Pancreas (tissue), 10 donors: Measurements from ENCODE around the gene GRIN3A. TPM values are rescaled to one million over a fixed set of nuclear protein-coding genes. Genes with fewer than 3 reads are reported as not detected.

Experiments
- ATAC-seq, 4 donors: fragments of 200-7000 bp; cut with Tn5 transposase; one replicate each; pipeline versions ENCODE4 v1.8.0 to v1.9.1; 2020; ENCODE audit warnings: mild to moderate bottlenecking in 4 of 4, moderate library complexity in 4 of 4
- DNase-seq, 6 donors: peaks; one replicate each; pipeline ENCODE4 v3.0.0-alpha.2; 2020
- FAIRE-seq: peaks from 2 replicates; lab custom pipeline; 2012; peaks lifted over from hg19 to GRCh38; lab: Jason Lieb, UNC
- H3K27ac ChIP-seq, 4 donors: fragments of 200-600 bp; sonication (generic); 1 replicate in 3 of 4; 2 replicates in 1 of 4; pipeline versions ENCODE4 v1.5.0 to v1.8.0; 2020
- H3K27me3 ChIP-seq, 4 donors: fragments of 200-600 bp; one replicate each; pipeline ENCODE4 v1.8.0; 2021
- H3K36me3 ChIP-seq, 3 donors: fragments of 200-600 bp; sonication (generic) in 1 of 3; one replicate each; pipeline versions ENCODE4 v1.5.0 to v1.8.0; 2020 to 2021
- H3K4me1 ChIP-seq, 3 donors: fragments of 200-600 bp; one replicate each; pipeline ENCODE4 v1.8.0; 2021
- H3K4me3 ChIP-seq, 4 donors: fragments of 200-600 bp; sonication (generic) in 2 of 4; one replicate each; pipeline versions ENCODE4 v1.5.0 to v1.8.0; 2020 to 2021
- H3K9me3 ChIP-seq, 4 donors: fragments of 200-600 bp; one replicate each; pipeline ENCODE4 v1.8.0; 2021
- CTCF ChIP-seq, 4 donors: fragments of 200-600 bp; sonication (generic) in 3 of 4; IDR thresholded peaks; one replicate each; pipeline versions ENCODE4 v1.5.0 to v1.8.0; 2021; ENCODE audit warnings: antibody characterized with exemption in 4 of 4
- WGBS, 2 donors: extraction: QIAGEN DNeasy Blood & Tissue Kit; methylation state at CpG; one replicate each; pipeline ENCODE4 v1.1.7; 2013; 5-methylcytosine and 5-hydroxymethylcytosine counted together
- intact Hi-C, 3 donors: fragments of 100-400 bp; cut with DNase I; formaldehyde crosslinking; loops; one replicate each; pipeline versions ENCODE4 v1.11.1 to v1.14.2; 2022
- polyA plus RNA-seq, 2 donors: library from polyadenylated mRNA; stranded (reverse); fragments of 200-250 nt; gene quantifications; one replicate each; pipeline ENCODE4 v1.2.3, GENCODE V29; 2013
- total RNA-seq, 6 donors: library from RNA; stranded (reverse); fragmentation: NEBNext Ultra II Directional in 4 of 6; extraction: Animal tissue kit (Norgen Biotek cat#: 25700) in 4 of 6; gene quantifications; one replicate each; pipeline versions ENCODE4 v1.2.1 to v1.2.4, GENCODE V29; 2021 to 2023
- donor health status: healthy with polysubstance abuse.
- donor health status: DM: no; HTN: no; CAD: no; lungs with moderate emphysema.
- donor health status: DM: no; HTN: no; CAD: no.
- donor health status: control.
- donor health status: control.
- donor health status: Bipolar disorder and iron deficiency.
- donor health status: DM: yes; HTN: yes; CAD: no.
- donor health status: DM: no; HTN: no; CAD: no.
- donor health status: DM: no; HTN: no; CAD: no.
- donor health status: DM: yes; HTN: yes; CAD: no.

The GRIN3A gene
- total and polyA plus RNA-seq, 8 donors, result under 0.01 to 0.09 (median 0.05) TPM; not detected in 2

DNA sequence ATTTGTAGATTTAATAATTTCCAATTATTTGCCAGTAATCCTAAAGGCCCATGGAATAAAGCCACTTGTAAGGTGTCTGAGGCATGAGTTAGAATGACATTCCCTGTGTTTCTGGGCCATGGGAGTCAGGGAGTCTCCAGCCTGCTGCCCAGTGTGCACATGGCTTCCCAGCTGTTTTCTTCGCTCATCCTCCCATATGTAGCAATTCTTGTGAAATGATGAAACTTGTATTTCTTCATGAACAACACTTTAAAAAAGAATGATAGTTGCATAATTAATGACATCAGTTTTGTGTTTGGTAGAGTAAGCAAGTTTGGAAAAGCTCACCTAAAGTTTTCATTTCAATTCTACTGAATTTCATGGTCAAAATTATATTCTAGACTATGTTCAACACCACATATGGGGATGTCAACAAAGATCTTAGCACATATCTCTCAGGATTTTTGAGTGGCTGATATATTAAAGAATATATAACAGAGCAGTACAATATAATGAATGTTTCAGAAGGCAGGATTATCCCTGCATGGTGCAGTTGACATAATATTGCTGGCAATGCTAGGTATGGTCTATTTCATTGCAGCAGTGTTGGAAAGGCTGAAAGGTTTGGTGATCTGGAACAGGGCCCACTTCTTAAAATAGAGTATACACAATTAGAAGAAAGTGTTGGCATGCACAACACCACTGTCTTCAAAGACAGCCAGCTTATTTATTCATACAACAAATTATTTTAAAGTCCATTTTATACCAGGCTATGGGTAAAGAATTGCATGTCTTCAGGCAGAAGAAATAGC is 44.7 kb downstream of the GRIN3A start:
- no peak for DNase-seq
- intact Hi-C loops, result no loop called here
- Histone ChIP-seq H3K36me3 (no peaks in the 10 kb centered on the region), H3K27ac (no peak overlapping the region), H3K4me1 (no peaks in the 10 kb centered on the region), H3K4me3 (no peak overlapping the region), H3K9me3 (no peaks in the 10 kb centered on the region), H3K27me3 (no peaks in the 10 kb centered on the region)
- no peak for ATAC-seq
- FAIRE-seq, result no peak
- no peak for TF ChIP-seq CTCF (IDR thresholded peaks at IDR 0.05)
- WGBS, 2 donors, result 45 to 91% methylated on average over 1 of the region's 1 CpG

DNA sequence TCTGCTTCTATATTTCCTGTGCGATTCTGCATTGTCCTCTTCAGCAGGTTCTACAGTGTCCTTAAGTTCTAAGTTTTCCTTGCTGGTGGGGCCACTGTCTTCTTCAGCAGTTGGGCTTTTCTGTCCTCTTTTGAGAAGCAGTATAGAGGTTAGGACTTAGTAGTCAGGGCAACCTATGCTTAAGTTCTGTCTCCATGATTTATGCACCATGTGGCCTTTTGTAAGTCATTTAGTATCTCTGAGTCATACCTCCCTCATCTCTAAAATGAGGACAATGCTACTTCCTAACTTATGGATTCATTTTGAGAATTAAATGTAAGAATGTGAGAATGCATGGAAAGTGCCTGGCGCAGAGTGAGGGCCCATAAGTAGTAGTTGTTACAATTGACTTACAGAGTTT is 46.8 kb downstream of the GRIN3A start:
- no peaks in the 10 kb centered on the region for H3K4me1 ChIP-seq
- H3K27me3 ChIP-seq, result no peaks in the 10 kb centered on the region
- H3K27ac ChIP-seq, result no peak overlapping the region
- H3K36me3 ChIP-seq, result no peaks in the 10 kb centered on the region
- DNase-seq (no peak), FAIRE-seq (no peak), ATAC-seq (no peak)
- no peaks in the 10 kb centered on the region for H3K9me3 ChIP-seq
- WGBS, 2 donors, result 92 to 98% methylated on average over 2 of the region's 2 CpGs
- intact Hi-C loops, result no loop called here
- no peak for TF ChIP-seq CTCF (IDR thresholded peaks at IDR 0.05)
- no peak overlapping the region for H3K4me3 ChIP-seq

- WGBS, 2 donors, result 11 to 21% methylated on average over 2 of the region's 2 CpGs
- no peak for DNase-seq
- Histone ChIP-seq H3K36me3 (no peaks in the 10 kb centered on the region), H3K4me3 (no peak overlapping the region), H3K9me3 (no peaks in the 10 kb centered on the region), H3K27ac (no peak overlapping the region), H3K27me3 (no peaks in the 10 kb centered on the region), H3K4me1 (no peaks in the 10 kb centered on the region)
- no peak for TF ChIP-seq CTCF (IDR thresholded peaks at IDR 0.05)
- no peak for ATAC-seq
- FAIRE-seq, result no peak
- intact Hi-C loops, result no loop called here
Observed at GRCh38 chr9:101689039-101689438, 49.4 kb downstream of the GRIN3A start.

GRCh38 chr9:101684665-101685064 is 53.8 kb downstream of the GRIN3A start:
- Histone ChIP-seq H3K27me3 (no peaks in the 10 kb centered on the region), H3K4me3 (no peak overlapping the region), H3K9me3 (no peaks in the 10 kb centered on the region), H3K36me3 (no peaks in the 10 kb centered on the region), H3K27ac (no peak overlapping the region), H3K4me1 (no peaks in the 10 kb centered on the region)
- intact Hi-C loops, result no loop called here
- no peak for ATAC-seq
- no peak for TF ChIP-seq CTCF (IDR thresholded peaks at IDR 0.05)
- no peak for FAIRE-seq
- WGBS, 2 donors, result 50 to 60% methylated on average over 2 of the region's 2 CpGs
- DNase-seq, result no peak

DNA sequence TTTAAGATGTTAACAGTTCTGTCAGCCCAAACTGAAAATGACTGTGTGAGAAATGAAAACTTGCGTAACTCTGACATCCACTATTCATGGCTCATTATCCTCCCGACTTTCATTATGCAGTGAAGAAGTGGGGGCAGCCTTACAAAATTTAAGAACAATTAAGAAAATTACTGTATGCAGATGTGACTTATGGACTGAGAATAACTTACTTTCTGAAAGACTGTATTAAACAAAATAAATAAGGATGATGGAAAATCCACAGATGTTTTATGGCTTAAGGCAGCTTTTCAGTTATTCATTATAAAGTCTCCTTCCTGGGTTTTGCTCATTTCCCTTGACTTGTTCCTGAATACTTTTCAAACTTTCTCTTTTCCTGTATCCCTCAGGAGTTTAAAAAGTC is 55.2 kb downstream of the GRIN3A start:
- intact Hi-C loops, result no loop called here
- Histone ChIP-seq H3K9me3 (no peaks in the 10 kb centered on the region), H3K27ac (no peak overlapping the region), H3K36me3 (no peaks in the 10 kb centered on the region), H3K4me1 (no peaks in the 10 kb centered on the region), H3K27me3 (no peaks in the 10 kb centered on the region), H3K4me3 (no peak overlapping the region)
- DNase-seq, result no peak
- no peak for ATAC-seq
- WGBS, 2 donors, result 71 to 83% methylated on average over 2 of the region's 2 CpGs
- no peak for FAIRE-seq
- no peak for TF ChIP-seq CTCF (IDR thresholded peaks at IDR 0.05)
